BLaER1 (cell line): ENCODE measurements around the gene SUPT3H.
"Not testable (repeated sequence)": the region's sequence is repeated elsewhere in the genome, so short reads cannot be mapped to it uniquely, and the experiment has no call there.

ENCODE experiments used
- H3K27ac ChIP-seq: shearing (Covaris generic); formaldehyde crosslinking; 2 replicates; pipeline ENCODE4 v1.8.1; 2022
- H3K27me3 ChIP-seq: shearing (Covaris generic); formaldehyde crosslinking; 2 replicates; pipeline ENCODE4 v1.8.1; 2022
- H3K36me3 ChIP-seq: shearing (Covaris generic); formaldehyde crosslinking; 2 replicates; pipeline ENCODE4 v1.8.1; 2022
- H3K4me1 ChIP-seq: shearing (Covaris generic); formaldehyde crosslinking; 2 replicates; pipeline ENCODE4 v1.8.1; 2022
- H3K4me2 ChIP-seq: shearing (Covaris generic); formaldehyde crosslinking; 2 replicates; pipeline ENCODE4 v1.8.1; 2022
- H3K4me3 ChIP-seq: shearing (Covaris generic); formaldehyde crosslinking; 2 replicates; pipeline ENCODE4 v1.8.1; 2022
- H3K9ac ChIP-seq: shearing (Covaris generic); formaldehyde crosslinking; 2 replicates; pipeline ENCODE4 v1.8.1; 2022
- H3K9me3 ChIP-seq: shearing (Covaris generic); formaldehyde crosslinking; 2 replicates; pipeline ENCODE4 v1.8.1; 2022
- H4K20me1 ChIP-seq: shearing (Covaris generic); formaldehyde crosslinking; 2 replicates; pipeline ENCODE4 v1.8.1; 2022
- Cebpa-rat ChIP-seq: shearing (Covaris generic); IDR thresholded peaks from 2 replicates; pipeline ENCODE4 v1.8.1; 2022

The SUPT3H gene

DNA sequence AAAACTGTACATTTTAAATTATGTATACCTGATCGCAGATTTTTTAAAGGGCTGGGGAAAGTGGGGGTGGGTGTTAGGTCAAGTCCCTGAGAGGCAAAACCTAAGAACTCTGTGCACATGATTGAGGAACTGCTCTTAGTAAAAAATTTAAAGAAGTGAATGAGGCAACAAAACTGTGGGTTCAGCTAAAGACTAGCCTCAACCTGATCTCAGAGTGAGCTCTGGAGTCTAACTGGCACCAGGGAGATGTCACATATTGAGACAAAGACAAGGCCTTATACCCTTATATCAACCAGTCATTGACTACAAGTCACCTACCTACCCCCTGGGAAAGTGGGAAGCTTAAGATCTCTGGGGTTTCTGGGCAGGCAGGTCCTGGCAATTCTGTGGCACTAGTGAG, 77.0 kb downstream of the SUPT3H start:
- Histone ChIP-seq H3K4me3 (no peak overlapping the region), H3K4me2 (no peak overlapping the region), H3K27ac (no peak overlapping the region), H3K4me1 (no peaks in the 10 kb centered on the region), H3K36me3 (no peaks in the 10 kb centered on the region), H4K20me1 (no peaks in the 10 kb centered on the region), H3K27me3 (no peaks in the 10 kb centered on the region), H3K9ac (no peak overlapping the region), H3K9me3 (peaks cover 4% of the 10 kb centered on the region)
- no peak for TF ChIP-seq Cebpa-rat

- no peak overlapping the region for H3K27ac ChIP-seq
- H3K4me2 ChIP-seq, result no peak overlapping the region
- no peaks in the 10 kb centered on the region for H3K9me3 ChIP-seq
- no peaks in the 10 kb centered on the region for H3K4me1 ChIP-seq
- H3K27me3 ChIP-seq, result no peaks in the 10 kb centered on the region
- H4K20me1 ChIP-seq, result no peaks in the 10 kb centered on the region
- H3K4me3 ChIP-seq, result no peak overlapping the region
- TF ChIP-seq Cebpa-rat, result no peak
- H3K9ac ChIP-seq, result no peak overlapping the region
- H3K36me3 ChIP-seq, result no peaks in the 10 kb centered on the region
Measured at GRCh38 chr6:45299096-45299581, 78.6 kb downstream of the SUPT3H start.

DNA sequence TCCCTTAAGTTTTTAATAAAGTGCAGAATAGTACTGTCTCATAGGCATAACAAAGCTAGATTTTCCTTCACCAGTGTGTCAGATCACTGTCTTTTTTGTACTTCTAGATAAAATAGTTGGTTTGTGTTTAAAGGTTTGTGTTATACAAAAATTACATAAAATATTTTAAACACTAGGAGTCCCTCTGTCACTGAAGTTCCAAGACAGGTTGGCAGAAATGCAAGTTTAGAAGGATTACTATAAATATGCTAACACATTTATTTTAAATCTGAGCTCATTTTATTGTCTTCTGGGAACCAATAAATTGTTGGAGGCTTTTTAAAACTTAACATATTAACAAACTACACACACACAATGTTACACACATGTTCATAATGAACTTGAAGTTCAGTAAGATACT, 80.4 kb downstream of the SUPT3H start:
- no peaks in the 10 kb centered on the region for H3K27me3 ChIP-seq
- TF ChIP-seq Cebpa-rat, result no peak
- H3K27ac ChIP-seq, result no peak overlapping the region

DNA sequence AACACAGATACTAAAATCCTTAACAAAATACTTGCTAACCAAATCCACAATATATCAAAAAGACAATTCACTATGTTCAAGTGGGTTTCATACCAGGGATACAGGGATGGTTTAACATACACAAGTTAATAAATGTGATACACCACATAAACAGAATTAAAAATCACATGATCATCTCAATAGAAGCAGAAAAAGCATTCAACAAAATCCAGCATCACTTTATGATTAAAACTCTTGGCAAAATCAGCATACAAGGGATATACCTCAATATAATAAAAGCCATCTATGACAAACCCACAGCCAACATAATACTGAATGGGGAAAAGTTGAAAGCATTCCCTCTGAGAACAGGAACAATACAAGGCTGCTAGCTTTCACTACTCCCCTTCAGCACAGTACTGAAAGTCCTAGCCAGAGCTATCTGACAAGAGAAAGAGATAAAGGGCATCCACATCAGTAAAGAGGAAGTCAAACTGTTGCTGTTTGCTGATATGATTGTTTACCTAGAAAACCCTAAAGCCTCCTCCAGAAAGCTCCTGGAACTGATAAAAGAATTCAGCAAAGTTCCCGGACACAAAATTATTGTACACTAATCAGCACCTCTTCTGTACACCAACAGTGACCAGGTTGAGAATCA, 83.6 kb downstream of the SUPT3H start:
- not testable (repeated sequence) for H3K4me3 ChIP-seq, H3K27ac ChIP-seq, H3K4me2 ChIP-seq, H3K27me3 ChIP-seq, H3K36me3 ChIP-seq, H3K4me1 ChIP-seq, H3K9ac ChIP-seq, H4K20me1 ChIP-seq
- H3K9me3 ChIP-seq, result peaks cover 18% of the 10 kb centered on the region

More for the DNA sequence above, 80.4 kb downstream of the SUPT3H start:
- no peak overlapping the region for H3K9ac ChIP-seq
- H3K4me2 ChIP-seq, result no peak overlapping the region
- H4K20me1 ChIP-seq, result no peaks in the 10 kb centered on the region
- H3K36me3 ChIP-seq, result no peaks in the 10 kb centered on the region
- H3K4me3 ChIP-seq, result no peak overlapping the region
- H3K9me3 ChIP-seq, result peaks cover 9% of the 10 kb centered on the region
- H3K4me1 ChIP-seq, result no peaks in the 10 kb centered on the region

- no peak overlapping the region for H3K4me3 ChIP-seq
- H3K4me1 ChIP-seq, result no peaks in the 10 kb centered on the region
- no peak overlapping the region for H3K9ac ChIP-seq
- H4K20me1 ChIP-seq, result no peaks in the 10 kb centered on the region
- H3K9me3 ChIP-seq, result peaks cover 18% of the 10 kb centered on the region
- no peak for TF ChIP-seq Cebpa-rat
- no peaks in the 10 kb centered on the region for H3K27me3 ChIP-seq
- H3K27ac ChIP-seq, result no peak overlapping the region
- no peaks in the 10 kb centered on the region for H3K36me3 ChIP-seq
- no peak overlapping the region for H3K4me2 ChIP-seq
Measured at GRCh38 chr6:45293306-45293705, 84.4 kb downstream of the SUPT3H start.

DNA sequence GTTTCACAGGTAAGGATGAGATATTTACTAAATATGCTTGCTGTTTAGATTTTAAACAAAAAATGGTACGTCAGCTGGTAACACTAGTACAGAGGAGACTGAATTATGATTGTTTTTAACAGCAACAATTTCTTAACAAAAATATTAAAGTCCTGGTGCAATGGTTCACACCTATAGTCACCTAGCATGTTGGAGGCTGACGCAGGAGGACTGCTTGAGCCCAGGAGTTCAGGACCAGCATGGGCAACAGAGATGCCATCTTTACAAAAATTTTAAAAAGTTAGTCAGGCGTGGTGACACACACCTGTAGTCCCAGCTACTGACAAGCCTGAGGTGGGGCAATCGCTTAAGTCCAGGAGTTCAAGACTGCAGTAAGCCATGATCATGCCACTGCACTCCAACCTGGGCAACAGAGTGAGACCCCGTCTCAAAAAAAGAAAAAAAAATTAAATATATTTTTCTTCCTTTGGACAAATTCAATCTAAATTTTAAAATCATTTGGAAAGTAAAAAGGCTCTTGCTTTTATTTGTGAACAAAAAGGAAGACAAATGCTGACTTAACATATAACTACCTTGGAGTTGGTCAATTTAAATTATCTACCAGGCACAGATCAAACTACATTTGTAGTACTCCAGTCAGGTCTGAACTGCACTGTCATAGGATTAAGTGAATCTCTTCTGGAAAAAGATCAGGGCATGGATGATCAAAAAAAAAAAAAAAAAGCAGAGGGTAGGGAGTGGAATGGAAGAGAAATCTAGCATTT, 87.8 kb downstream of the SUPT3H start:
- no peaks in the 10 kb centered on the region for H3K36me3 ChIP-seq
- no peak overlapping the region for H3K27ac ChIP-seq
- TF ChIP-seq Cebpa-rat, result no peak
- no peaks in the 10 kb centered on the region for H3K4me1 ChIP-seq
- H3K4me2 ChIP-seq, result no peak overlapping the region
- H3K9me3 ChIP-seq, result peaks cover 18% of the 10 kb centered on the region
- H3K27me3 ChIP-seq, result no peaks in the 10 kb centered on the region
- H4K20me1 ChIP-seq, result no peaks in the 10 kb centered on the region
- no peak overlapping the region for H3K4me3 ChIP-seq
- H3K9ac ChIP-seq, result no peak overlapping the region

DNA sequence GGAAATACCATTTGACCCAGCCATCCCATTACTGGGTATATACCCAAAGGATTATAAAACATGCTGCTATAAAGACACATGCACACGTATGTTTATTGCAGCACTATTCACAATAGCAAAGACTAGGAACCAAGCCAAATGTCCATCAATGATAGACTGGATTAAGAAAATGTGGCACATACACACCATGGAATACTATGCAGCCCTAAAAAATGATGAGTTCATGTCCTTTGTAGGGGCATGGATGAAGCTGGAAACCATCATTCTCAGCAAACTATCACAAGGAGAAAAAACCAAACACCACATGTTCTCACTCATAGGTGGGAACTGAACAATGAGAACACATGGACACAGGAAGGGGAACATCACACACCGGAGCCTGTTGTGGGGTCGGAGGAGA, 91.0 kb downstream of the SUPT3H start:
- H3K27ac ChIP-seq, H3K36me3 ChIP-seq, H3K4me3 ChIP-seq, H3K4me2 ChIP-seq, H4K20me1 ChIP-seq, H3K9ac ChIP-seq, H3K4me1 ChIP-seq, H3K27me3 ChIP-seq, H3K9me3 ChIP-seq: not testable (repeated sequence)

GRCh38 chr6:45278367-45278766, 99.4 kb downstream of the SUPT3H start:
- H4K20me1 ChIP-seq, result no peaks in the 10 kb centered on the region
- no peaks in the 10 kb centered on the region for H3K27me3 ChIP-seq
- no peaks in the 10 kb centered on the region for H3K4me1 ChIP-seq
- H3K4me3 ChIP-seq, result no peak overlapping the region
- no peak overlapping the region for H3K4me2 ChIP-seq
- peaks cover 16% of the 10 kb centered on the region for H3K9me3 ChIP-seq
- no peak overlapping the region for H3K27ac ChIP-seq
- no peak overlapping the region for H3K9ac ChIP-seq
- no peaks in the 10 kb centered on the region for H3K36me3 ChIP-seq
- no peak for TF ChIP-seq Cebpa-rat

- H4K20me1 ChIP-seq, H3K27me3 ChIP-seq, H3K27ac ChIP-seq, H3K36me3 ChIP-seq, H3K4me1 ChIP-seq, H3K4me3 ChIP-seq, H3K9ac ChIP-seq, H3K4me2 ChIP-seq: not testable (repeated sequence)
- peaks cover 16% of the 10 kb centered on the region for H3K9me3 ChIP-seq
Measured at GRCh38 chr6:45277741-45278140, 100.0 kb downstream of the SUPT3H start.

GRCh38 chr6:45275358-45275757, 102.4 kb downstream of the SUPT3H start:
- Histone ChIP-seq H3K36me3 (no peaks in the 10 kb centered on the region), H3K9me3 (peaks cover 20% of the 10 kb centered on the region), H3K4me2 (no peak overlapping the region), H3K27me3 (no peaks in the 10 kb centered on the region), H4K20me1 (no peaks in the 10 kb centered on the region), H3K27ac (no peak overlapping the region), H3K4me1 (no peaks in the 10 kb centered on the region), H3K4me3 (no peak overlapping the region), H3K9ac (no peak overlapping the region)
- TF ChIP-seq Cebpa-rat, result no peak
